ENCODE data around the gene TIAM1. TPM values are rescaled to one million over a fixed set of nuclear protein-coding genes. Genes with fewer than 3 reads are reported as not detected.

TIAM1 gene
- total and polyA plus RNA-seq, 11 donors, result 0.31 to 9.4 (median 1.1) TPM

DNA sequence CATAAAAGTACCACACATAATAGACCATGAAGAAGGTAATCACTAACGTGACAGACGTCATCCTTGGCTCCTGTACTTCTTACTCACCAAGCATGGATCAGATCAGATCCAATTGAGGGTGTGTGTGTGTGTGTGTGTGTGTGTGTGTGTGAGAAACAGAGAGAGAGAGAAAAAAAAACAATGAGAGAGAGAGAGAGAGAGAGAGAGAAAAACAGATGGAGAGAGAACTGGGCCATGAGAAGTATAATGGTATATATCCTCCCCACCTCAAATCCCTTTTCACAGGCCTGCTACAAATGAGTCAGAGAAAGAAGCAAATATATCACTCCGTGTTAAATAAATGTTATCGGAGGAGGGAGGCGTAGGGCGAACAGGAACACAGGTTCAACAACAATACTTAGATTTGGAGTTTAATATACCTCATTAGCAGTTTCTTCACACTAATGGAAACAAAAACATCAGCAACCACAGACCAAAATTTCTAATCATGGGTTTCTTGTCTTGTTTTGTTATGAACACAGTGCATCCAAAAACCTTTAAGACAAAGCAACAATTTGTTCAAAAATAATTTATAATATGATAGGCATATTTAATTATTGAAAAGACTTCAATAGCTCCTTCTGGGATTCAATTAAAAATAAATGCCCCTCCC is 45.3 kb downstream of the TIAM1 start:
- no peaks in the 10 kb centered on the region for H3K4me1 ChIP-seq
- H3K4me3 ChIP-seq, result no peak overlapping the region
- DNase-seq (no peak), ATAC-seq (no peak)
- H3K36me3 ChIP-seq, result no peaks in the 10 kb centered on the region
- no peak for TF ChIP-seq POLR2A (IDR thresholded peaks at IDR 0.05)
- TF ChIP-seq, protein P1, sequence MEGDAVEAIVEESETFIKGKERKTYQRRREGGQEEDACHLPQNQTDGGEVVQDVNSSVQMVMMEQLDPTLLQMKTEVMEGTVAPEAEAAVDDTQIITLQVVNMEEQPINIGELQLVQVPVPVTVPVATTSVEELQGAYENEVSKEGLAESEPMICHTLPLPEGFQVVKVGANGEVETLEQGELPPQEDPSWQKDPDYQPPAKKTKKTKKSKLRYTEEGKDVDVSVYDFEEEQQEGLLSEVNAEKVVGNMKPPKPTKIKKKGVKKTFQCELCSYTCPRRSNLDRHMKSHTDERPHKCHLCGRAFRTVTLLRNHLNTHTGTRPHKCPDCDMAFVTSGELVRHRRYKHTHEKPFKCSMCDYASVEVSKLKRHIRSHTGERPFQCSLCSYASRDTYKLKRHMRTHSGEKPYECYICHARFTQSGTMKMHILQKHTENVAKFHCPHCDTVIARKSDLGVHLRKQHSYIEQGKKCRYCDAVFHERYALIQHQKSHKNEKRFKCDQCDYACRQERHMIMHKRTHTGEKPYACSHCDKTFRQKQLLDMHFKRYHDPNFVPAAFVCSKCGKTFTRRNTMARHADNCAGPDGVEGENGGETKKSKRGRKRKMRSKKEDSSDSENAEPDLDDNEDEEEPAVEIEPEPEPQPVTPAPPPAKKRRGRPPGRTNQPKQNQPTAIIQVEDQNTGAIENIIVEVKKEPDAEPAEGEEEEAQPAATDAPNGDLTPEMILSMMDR (IDR thresholded peaks at IDR 0.05), result no peak
- H3K27ac ChIP-seq, result no peak overlapping the region
- 85 to 90% (median 88%) methylated on average over 6 of the region's 6 CpGs for WGBS, 4 donors
- intact Hi-C loops (cut with DNase I), result no loop called here
- H3K27me3 ChIP-seq, result no peaks in the 10 kb centered on the region
- no peaks in the 10 kb centered on the region for H3K9me3 ChIP-seq

DNA sequence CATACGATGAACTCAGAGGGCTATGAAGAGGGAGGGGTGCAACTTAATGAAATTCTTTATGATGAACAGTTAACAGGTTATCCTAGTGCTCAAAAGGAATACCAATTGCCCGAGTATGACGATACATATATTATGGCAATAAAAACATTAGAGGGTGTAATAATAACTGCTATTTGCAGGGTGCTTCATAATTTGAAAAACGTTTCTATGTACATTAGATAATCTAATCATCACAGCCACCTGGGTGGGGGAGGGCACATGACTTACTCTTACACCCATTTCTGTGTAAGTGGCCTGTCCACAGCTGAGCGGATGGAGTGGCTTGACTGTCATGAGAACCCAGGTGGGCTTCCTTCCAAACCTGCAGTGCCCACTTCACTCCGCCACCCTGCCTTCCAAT is 46.3 kb downstream of the TIAM1 start:
- TF ChIP-seq, protein P1 (IDR thresholded peaks at IDR 0.05), result no peak
- TF ChIP-seq POLR2A (IDR thresholded peaks at IDR 0.05), result no peak
- 82 to 88% (median 86%) methylated on average over 6 of the region's 6 CpGs for WGBS, 4 donors
- Histone ChIP-seq H3K9me3 (no peaks in the 10 kb centered on the region), H3K36me3 (no peaks in the 10 kb centered on the region), H3K4me3 (no peak overlapping the region), H3K4me1 (no peaks in the 10 kb centered on the region), H3K27me3 (no peaks in the 10 kb centered on the region), H3K27ac (no peak overlapping the region)
- intact Hi-C loops (cut with DNase I), result no loop called here
- ATAC-seq, result no peak
- DNase-seq, result no peak

DNA sequence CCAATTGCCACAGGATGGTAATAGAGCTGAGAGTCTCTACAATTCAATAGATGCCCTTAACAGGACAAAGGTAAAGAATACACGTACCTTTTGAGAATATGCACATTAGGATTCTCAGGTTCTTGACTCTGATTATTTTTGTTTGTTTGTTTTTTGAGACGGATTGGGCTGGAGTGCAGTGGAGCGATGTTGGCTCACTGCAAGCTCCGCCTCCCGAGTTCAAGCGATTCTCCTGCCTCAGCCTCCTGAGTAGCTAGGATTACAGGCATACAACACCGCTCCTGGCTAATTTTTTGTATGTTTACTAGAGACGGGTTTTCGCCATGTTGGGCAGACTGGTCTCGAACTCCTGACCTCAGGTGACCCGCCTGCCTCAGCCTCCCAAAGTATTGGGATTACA is 48.4 kb downstream of the TIAM1 start:
- no peak for DNase-seq
- 93 to 97% (median 95%) methylated on average over 11 of the region's 11 CpGs for WGBS, 4 donors

DNA sequence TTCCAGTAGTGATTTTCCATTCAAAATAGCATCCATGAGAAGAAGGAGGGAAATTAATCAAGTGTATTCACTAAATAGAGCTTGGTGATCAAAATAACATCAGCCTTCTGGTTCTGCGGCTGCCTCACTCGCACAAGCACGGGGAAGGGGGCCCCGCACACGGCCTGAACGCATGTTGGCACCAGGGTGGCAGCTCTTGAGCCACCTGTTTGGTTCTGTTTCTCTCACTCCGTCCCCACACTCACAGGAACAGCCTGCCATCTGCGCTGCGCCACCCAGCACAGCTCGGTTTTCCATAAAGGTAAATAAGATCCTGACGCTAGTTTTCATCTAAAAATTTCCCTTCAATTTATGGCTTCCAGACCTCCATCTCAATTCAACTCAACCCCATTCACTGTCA is 49.4 kb downstream of the TIAM1 start:
- WGBS, 4 donors, result 95 to 97% (median 96%) methylated on average over 11 of the region's 11 CpGs
- DNase-seq, result no peak

More for the DNA sequence above, 48.4 kb downstream of the TIAM1 start:
- no peaks in the 10 kb centered on the region for H3K9me3 ChIP-seq
- TF ChIP-seq, protein P1 (IDR thresholded peaks at IDR 0.05), result no peak
- TF ChIP-seq POLR2A (IDR thresholded peaks at IDR 0.05), result no peak
- intact Hi-C loops (cut with DNase I), result no loop called here
- no peaks in the 10 kb centered on the region for H3K4me1 ChIP-seq
- H3K4me3 ChIP-seq, result no peak overlapping the region
- no peaks in the 10 kb centered on the region for H3K36me3 ChIP-seq
- no peak overlapping the region for H3K27ac ChIP-seq
- no peaks in the 10 kb centered on the region for H3K27me3 ChIP-seq
- no peak for ATAC-seq

More for the DNA sequence above, 49.4 kb downstream of the TIAM1 start:
- intact Hi-C loops (cut with DNase I), result no loop called here
- TF ChIP-seq, protein P1 (IDR thresholded peaks at IDR 0.05), result no peak
- no peak for TF ChIP-seq POLR2A (IDR thresholded peaks at IDR 0.05)
- H3K4me3 ChIP-seq, result no peak overlapping the region
- H3K9me3 ChIP-seq, result no peaks in the 10 kb centered on the region
- no peaks in the 10 kb centered on the region for H3K36me3 ChIP-seq
- H3K4me1 ChIP-seq, result no peaks in the 10 kb centered on the region
- ATAC-seq, result no peak
- H3K27me3 ChIP-seq, result no peaks in the 10 kb centered on the region
- H3K27ac ChIP-seq, result no peak overlapping the region

Measured in heart left ventricle (tissue), 16 donors.